Epithelial cell of esophagus (primary cell): ENCODE results near the gene SMAD3.

Experiments
- DNase-seq: peaks from one replicate; pipeline ENCODE4 v3.0.0; 2010; ENCODE audit warnings: low read depth
- H3K4me3 ChIP-seq: 2 replicates; pipeline ENCODE4 v1.5.1; 2011; ENCODE audit warnings: mild to moderate bottlenecking, low read length, control low read depth
- CTCF ChIP-seq: IDR thresholded peaks from 2 replicates; pipeline ENCODE4 v1.5.1; 2011; ENCODE audit warnings: low read depth, mild to moderate bottlenecking, low read length, control low read depth, inconsistent platforms; ENCODE audit not compliant: insufficient read depth; ENCODE audit errors: missing control alignments

SMAD3 gene

GRCh38 chr15:67207555-67208207 lies 142.3 kb downstream of the SMAD3 start:
- TF ChIP-seq CTCF = no peak
- DNase-seq = no peak
- no peak overlapping the region for H3K4me3 ChIP-seq

GRCh38 chr15:67208396-67208795 lies 143.0 kb downstream of the SMAD3 start:
- no peak for DNase-seq
- no peak overlapping the region for H3K4me3 ChIP-seq
- no peak for TF ChIP-seq CTCF

GRCh38 chr15:67210555-67211168 lies 145.3 kb downstream of the SMAD3 start:
- no peak for TF ChIP-seq CTCF
- no peak for DNase-seq

GRCh38 chr15:67212684-67213367 lies 147.4 kb downstream of the SMAD3 start:
- no peak overlapping the region for H3K4me3 ChIP-seq
- no peak for DNase-seq
- no peak for TF ChIP-seq CTCF

More at GRCh38 chr15:67210555-67211168, 145.3 kb downstream of the SMAD3 start:
- H3K4me3 ChIP-seq = no peak overlapping the region

- no peak overlapping the region for H3K4me3 ChIP-seq
- no peak for TF ChIP-seq CTCF
- DNase-seq = no peak
These were observed 149.7 kb downstream of the SMAD3 start for GRCh38 chr15:67215102-67215501.

GRCh38 chr15:67216859-67217258 lies 151.5 kb downstream of the SMAD3 start:
- no peak for TF ChIP-seq CTCF
- no peak for DNase-seq

GRCh38 chr15:67218428-67218827 lies 153.0 kb downstream of the SMAD3 start:
- TF ChIP-seq CTCF = no peak
- no peak for DNase-seq
- H3K4me3 ChIP-seq = no peak overlapping the region

More at GRCh38 chr15:67216859-67217258, 151.5 kb downstream of the SMAD3 start:
- no peak overlapping the region for H3K4me3 ChIP-seq
